ENCODE measurements around the gene ENHO. TPM values are rescaled to one million over a fixed set of nuclear protein-coding genes. Genes with fewer than 3 reads are reported as not detected.

ENHO gene
- total RNA-seq, 6 experiments from 2014 or later = 1.5 to 2.7 (median 2.1) TPM

GRCh38 chr9:34502471-34502870 lies 20.3 kb downstream of the ENHO start:
- TF ChIP-seq POLR2A (IDR thresholded peaks at IDR 0.05) (no peak), CTCF (IDR thresholded peaks at IDR 0.05) (no peak)
- no peak for ATAC-seq
- Histone ChIP-seq H3K27ac (no peak overlapping the region), H3K4me1 (no peaks in the 10 kb centered on the region), H3K27me3 (no peaks in the 10 kb centered on the region), H3K4me3 (no peak overlapping the region), H3K9me3 (no peaks in the 10 kb centered on the region), H3K36me3 (no peaks in the 10 kb centered on the region)
- WGBS (ENCODE audit: insufficient coverage, low coverage, low lambda C conversion rate, missing lambda C conversion rate) = 38% methylated on average over 1 of the region's 10 CpGs
- no peak for DNase-seq
- intact Hi-C loops (cut with DNase I) = loop anchor here in 1 of 2 donors (5.0 kb wide), 1 partner anchor 65 kb away; no protein-coding TSS in a partner anchor

- Histone ChIP-seq H3K4me3 (no peak overlapping the region), H3K27ac (no peak overlapping the region), H3K4me1 (no peaks in the 10 kb centered on the region), H3K27me3 (no peaks in the 10 kb centered on the region), H3K36me3 (no peaks in the 10 kb centered on the region), H3K9me3 (no peaks in the 10 kb centered on the region)
- WGBS (ENCODE audit: insufficient coverage, low coverage, low lambda C conversion rate, missing lambda C conversion rate) = 17% methylated on average over 1 of the region's 5 CpGs
- DNase-seq (no peak), ATAC-seq (peak in 2 of 4 donors; percentile 34 to 40)
- intact Hi-C loops (cut with DNase I) = loop anchor here in 1 of 2 donors (5.0 kb wide), 1 partner anchor 65 kb away; no protein-coding TSS in a partner anchor
- TF ChIP-seq CTCF (IDR thresholded peaks at IDR 0.05) (peak in 1 of 4 donors; percentile 9), POLR2A (IDR thresholded peaks at IDR 0.05) (no peak)
Observed at GRCh38 chr9:34501889-34502425, 20.8 kb downstream of the ENHO start.

GRCh38 chr9:34501372-34501771 lies 21.4 kb downstream of the ENHO start:
- intact Hi-C loops (cut with DNase I) = loop anchor here in 1 of 2 donors (5.0 kb wide), 1 partner anchor 64 kb away; no protein-coding TSS in a partner anchor
- no peaks in the 10 kb centered on the region for H3K9me3 ChIP-seq
- ATAC-seq = no peak
- H3K4me1 ChIP-seq = no peaks in the 10 kb centered on the region
- DNase-seq = no peak
- 67% methylated on average over 1 of the region's 2 CpGs for WGBS (ENCODE audit: insufficient coverage, low coverage, low lambda C conversion rate, missing lambda C conversion rate)
- H3K36me3 ChIP-seq = no peaks in the 10 kb centered on the region
- no peak for TF ChIP-seq POLR2A (IDR thresholded peaks at IDR 0.05)
- no peak for TF ChIP-seq CTCF (IDR thresholded peaks at IDR 0.05)
- no peaks in the 10 kb centered on the region for H3K27me3 ChIP-seq
- no peak overlapping the region for H3K4me3 ChIP-seq
- H3K27ac ChIP-seq = no peak overlapping the region

- Histone ChIP-seq H3K9me3 (no peaks in the 10 kb centered on the region), H3K4me1 (no peaks in the 10 kb centered on the region), H3K27ac (no peak overlapping the region), H3K27me3 (no peaks in the 10 kb centered on the region), H3K36me3 (no peaks in the 10 kb centered on the region), H3K4me3 (no peak overlapping the region)
- 0% methylated on average over 1 of the region's 6 CpGs for WGBS (ENCODE audit: insufficient coverage, low coverage, low lambda C conversion rate, missing lambda C conversion rate)
- intact Hi-C loops (cut with DNase I) = loop anchor here in 1 of 2 donors (5.0 kb wide), 1 partner anchor 63 kb away; no protein-coding TSS in a partner anchor
- no peak for TF ChIP-seq POLR2A (IDR thresholded peaks at IDR 0.05)
- peak; percentile 93 to 97 (median 94) for TF ChIP-seq CTCF (IDR thresholded peaks at IDR 0.05)
- ATAC-seq = peak; percentile 78 to 92 (median 86)
- peak in 1 of 3 donors; percentile 64 for DNase-seq
Observed at GRCh38 chr9:34500623-34501267, 22.0 kb downstream of the ENHO start.
